Testis (tissue), 2 donors: ENCODE measurements around the gene BRD9.
"Not testable (repeated sequence)": the region's sequence is repeated elsewhere in the genome, so short reads cannot be mapped to it uniquely, and the experiment has no call there.

Experiments used
- POLR2A ChIP-seq: fragments of 450-650 bp; IDR thresholded peaks from one replicate; pipeline ENCODE4 v1.6.1; 2017; ENCODE audit warnings: antibody characterized with exemption, mild to moderate bottlenecking, moderate library complexity
- TF ChIP-seq, protein P1 (sequence below), 3 experiments: fragments of 450-650 bp in 2 of 3; fragments of 200-600 bp in 1 of 3; sonication (generic) in 1 of 3; IDR thresholded peaks; one replicate each; pipeline ENCODE4 v1.5.1; 2016 to 2019; ENCODE audit warnings: antibody characterized with exemption in 3 of 3, mild to moderate bottlenecking in 2 of 3, moderate library complexity in 1 of 3

DNA sequence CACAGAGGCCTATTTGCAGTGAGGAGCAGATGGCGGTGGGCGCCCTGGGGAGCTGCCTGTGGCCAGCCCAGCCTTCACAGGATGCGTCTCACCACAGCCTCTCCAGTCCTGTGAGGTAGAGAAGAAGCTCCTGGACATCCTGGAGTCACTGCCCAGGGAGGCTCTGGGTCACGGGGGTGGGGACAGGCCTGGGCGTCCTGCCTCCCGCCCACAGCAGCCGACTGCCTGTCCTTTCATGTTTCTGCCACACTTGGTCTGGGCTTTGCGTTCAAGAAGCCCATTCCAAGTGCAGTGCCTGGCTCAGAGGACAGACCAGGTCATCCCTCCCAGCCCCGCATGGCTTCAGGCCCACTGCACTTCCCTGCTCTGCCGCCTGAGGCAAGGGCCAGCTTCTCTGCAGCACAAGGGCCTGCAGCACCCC, 54.2 kb downstream of the BRD9 start:
- TF ChIP-seq, protein P1, sequence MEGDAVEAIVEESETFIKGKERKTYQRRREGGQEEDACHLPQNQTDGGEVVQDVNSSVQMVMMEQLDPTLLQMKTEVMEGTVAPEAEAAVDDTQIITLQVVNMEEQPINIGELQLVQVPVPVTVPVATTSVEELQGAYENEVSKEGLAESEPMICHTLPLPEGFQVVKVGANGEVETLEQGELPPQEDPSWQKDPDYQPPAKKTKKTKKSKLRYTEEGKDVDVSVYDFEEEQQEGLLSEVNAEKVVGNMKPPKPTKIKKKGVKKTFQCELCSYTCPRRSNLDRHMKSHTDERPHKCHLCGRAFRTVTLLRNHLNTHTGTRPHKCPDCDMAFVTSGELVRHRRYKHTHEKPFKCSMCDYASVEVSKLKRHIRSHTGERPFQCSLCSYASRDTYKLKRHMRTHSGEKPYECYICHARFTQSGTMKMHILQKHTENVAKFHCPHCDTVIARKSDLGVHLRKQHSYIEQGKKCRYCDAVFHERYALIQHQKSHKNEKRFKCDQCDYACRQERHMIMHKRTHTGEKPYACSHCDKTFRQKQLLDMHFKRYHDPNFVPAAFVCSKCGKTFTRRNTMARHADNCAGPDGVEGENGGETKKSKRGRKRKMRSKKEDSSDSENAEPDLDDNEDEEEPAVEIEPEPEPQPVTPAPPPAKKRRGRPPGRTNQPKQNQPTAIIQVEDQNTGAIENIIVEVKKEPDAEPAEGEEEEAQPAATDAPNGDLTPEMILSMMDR (IDR thresholded peaks at IDR 0.05): not testable (repeated sequence)
- TF ChIP-seq POLR2A: not testable (repeated sequence)
